Large intestine (tissue), 3 donors: ENCODE results near the gene FAR2. TPM values are rescaled to one million over a fixed set of nuclear protein-coding genes. Genes with fewer than 3 reads are reported as not detected.

Source experiments
- DNase-seq, 2 donors: peaks; one replicate each; pipeline versions ENCODE4 v3.0.0 to v3.0.0-alpha.2; 2013
- H3K27ac ChIP-seq: one replicate; pipeline ENCODE4 v1.5.1; 2013; ENCODE audit warnings: low read length
- H3K27me3 ChIP-seq: 2 replicates; pipeline ENCODE4 v1.6.1; 2013; ENCODE audit warnings: low read length; ENCODE audit not compliant: control insufficient read depth, insufficient read depth
- H3K36me3 ChIP-seq: 2 replicates; pipeline ENCODE4 v1.6.1; 2013; ENCODE audit warnings: low read length; ENCODE audit not compliant: control insufficient read depth, insufficient read depth
- H3K4me1 ChIP-seq: one replicate; pipeline ENCODE4 v1.6.1; 2013; ENCODE audit warnings: low read length; ENCODE audit not compliant: control insufficient read depth, insufficient read depth
- H3K4me3 ChIP-seq: one replicate; pipeline ENCODE4 v1.5.1; 2013; ENCODE audit warnings: low read length
- H3K9me3 ChIP-seq: one replicate; pipeline ENCODE4 v1.6.1; 2013; ENCODE audit warnings: mild to moderate bottlenecking, low read depth, low read length, moderate library complexity; ENCODE audit not compliant: control insufficient read depth
- WGBS: methylation state at CpG from one replicate; pipeline ENCODE4 v1.1.5; 2013; ENCODE audit warnings: low lambda C conversion rate; ENCODE audit not compliant: insufficient coverage; 5-methylcytosine and 5-hydroxymethylcytosine counted together
- polyA plus RNA-seq: library from polyadenylated mRNA; unstranded; fragments of 120-200 nt; gene quantifications from one replicate; pipeline ENCODE4 v1.2.1, GENCODE V29; 2013

FAR2 gene
- polyA plus RNA-seq, 1 donor: 18.1 TPM

GRCh38 chr12:29230800-29231560 lies 81.9 kb downstream of the FAR2 start:
- Histone ChIP-seq H3K4me1 (peaks cover 3% of the 10 kb centered on the region), H3K27ac (no peak overlapping the region), H3K36me3 (no peaks in the 10 kb centered on the region), H3K27me3 (no peaks in the 10 kb centered on the region), H3K4me3 (no peak overlapping the region), H3K9me3 (no peaks in the 10 kb centered on the region)
- no peak for DNase-seq
- no CpG with 5 or more reads among the region's 2 CpGs for WGBS

GRCh38 chr12:29232086-29232485 lies 83.0 kb downstream of the FAR2 start:
- Histone ChIP-seq H3K27ac (no peak overlapping the region), H3K4me3 (no peak overlapping the region), H3K27me3 (no peaks in the 10 kb centered on the region), H3K36me3 (no peaks in the 10 kb centered on the region), H3K4me1 (no peaks in the 10 kb centered on the region), H3K9me3 (no peaks in the 10 kb centered on the region)
- whole genome bisulfite sequencing: 92% methylated on average over 2 of the region's 3 CpGs
- DNase-seq: no peak

- Histone ChIP-seq H3K27me3 (no peaks in the 10 kb centered on the region), H3K4me3 (no peak overlapping the region), H3K9me3 (no peaks in the 10 kb centered on the region), H3K27ac (no peak overlapping the region), H3K4me1 (no peaks in the 10 kb centered on the region), H3K36me3 (no peaks in the 10 kb centered on the region)
- WGBS: 100% methylated on average over 2 of the region's 2 CpGs
- DNase-seq: no peak
These were observed 85.5 kb downstream of the FAR2 start for GRCh38 chr12:29234552-29234951.

DNA sequence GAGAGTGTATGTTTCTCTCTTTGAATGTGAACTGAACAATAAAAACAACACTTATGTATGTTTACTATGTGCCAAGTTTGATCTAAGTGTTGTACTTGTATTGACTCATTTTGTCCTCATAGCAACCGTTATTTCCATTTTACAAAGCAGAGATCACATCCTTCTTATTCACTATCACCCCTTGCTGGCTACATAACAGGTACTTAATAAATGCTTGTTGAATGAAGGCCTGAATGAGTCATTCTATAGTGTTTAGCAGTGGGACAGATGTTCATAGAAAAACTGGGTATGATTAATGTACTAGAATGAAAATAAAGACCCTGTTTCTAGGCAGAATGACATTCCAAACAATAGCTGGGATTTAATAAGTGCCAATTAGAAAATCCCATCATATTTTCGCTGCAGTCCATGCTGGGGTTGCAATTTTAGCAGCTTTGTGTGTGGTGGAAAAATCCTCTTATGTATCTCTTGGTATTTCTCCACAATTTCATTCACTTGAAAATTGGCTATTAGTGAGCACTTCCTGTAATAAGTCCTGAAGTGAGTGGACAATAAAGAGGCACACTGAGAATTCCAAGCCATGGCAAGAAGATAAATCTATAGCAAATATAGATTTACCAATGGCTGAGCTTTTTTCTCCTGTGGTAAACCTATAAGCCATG lies 86.0 kb downstream of the FAR2 start:
- Histone ChIP-seq H3K27ac (no peak overlapping the region), H3K36me3 (no peaks in the 10 kb centered on the region), H3K4me3 (no peak overlapping the region), H3K4me1 (no peaks in the 10 kb centered on the region), H3K27me3 (no peaks in the 10 kb centered on the region), H3K9me3 (no peaks in the 10 kb centered on the region)
- 79% methylated on average over 2 of the region's 2 CpGs for WGBS
- DNase-seq: no peak

GRCh38 chr12:29238822-29239291 lies 89.8 kb downstream of the FAR2 start:
- no peak overlapping the region for H3K4me3 ChIP-seq
- peaks cover 17% of the 10 kb centered on the region for H3K4me1 ChIP-seq
- no peaks in the 10 kb centered on the region for H3K9me3 ChIP-seq
- 40% methylated on average over 1 of the region's 2 CpGs for WGBS
- no peak overlapping the region for H3K27ac ChIP-seq
- H3K36me3 ChIP-seq: no peaks in the 10 kb centered on the region
- no peaks in the 10 kb centered on the region for H3K27me3 ChIP-seq
- no peak for DNase-seq

DNA sequence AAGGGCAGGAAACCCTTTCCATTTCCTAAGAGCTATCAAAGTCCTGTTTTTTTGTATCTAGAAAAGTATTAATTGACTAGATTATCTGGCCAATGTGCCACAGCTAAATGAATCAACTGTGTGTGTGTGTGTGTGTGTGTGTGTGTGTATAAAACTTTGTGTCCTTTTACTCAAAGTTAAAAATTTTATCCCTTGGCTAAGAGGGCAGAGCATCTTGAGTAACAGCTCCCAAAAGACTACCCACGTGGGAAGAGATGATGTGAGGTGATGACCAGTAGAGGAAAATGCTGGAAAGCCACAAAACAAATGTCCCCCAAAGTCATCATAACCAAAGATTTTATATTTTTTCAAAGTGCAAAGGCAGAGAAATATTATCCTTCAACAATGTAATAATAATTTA lies 90.3 kb downstream of the FAR2 start:
- Histone ChIP-seq H3K36me3 (no peaks in the 10 kb centered on the region), H3K4me3 (no peak overlapping the region), H3K27ac (no peak overlapping the region), H3K4me1 (peaks cover 17% of the 10 kb centered on the region), H3K9me3 (no peaks in the 10 kb centered on the region), H3K27me3 (no peaks in the 10 kb centered on the region)
- DNase-seq: no peak
- WGBS: no CpG with 5 or more reads among the region's 1 CpG

DNA sequence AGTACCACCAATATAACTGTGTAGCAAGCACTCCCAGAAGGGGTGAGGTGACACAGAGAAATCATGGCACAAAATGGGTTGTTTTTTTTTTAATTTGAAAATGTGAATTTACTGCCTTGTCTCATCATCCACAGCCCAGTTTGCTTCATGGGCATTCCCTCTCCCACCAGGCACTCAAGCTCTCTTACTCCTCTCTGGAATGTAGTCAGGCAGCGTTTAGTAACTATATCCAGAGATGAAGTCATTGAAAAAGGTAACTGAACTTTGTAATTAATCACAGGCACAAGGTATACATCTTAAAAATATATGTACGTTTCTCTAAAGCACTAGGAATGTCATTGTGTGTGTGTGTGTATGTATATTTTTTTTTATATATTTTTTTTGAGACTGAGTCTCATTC lies 91.4 kb downstream of the FAR2 start:
- DNase-seq: no peak
- H3K9me3 ChIP-seq: no peaks in the 10 kb centered on the region
- 50% methylated on average over 1 of the region's 2 CpGs for WGBS
- no peaks in the 10 kb centered on the region for H3K36me3 ChIP-seq
- H3K4me3 ChIP-seq: no peak overlapping the region
- H3K4me1 ChIP-seq: peaks cover 17% of the 10 kb centered on the region
- no peak overlapping the region for H3K27ac ChIP-seq
- H3K27me3 ChIP-seq: no peaks in the 10 kb centered on the region

DNA sequence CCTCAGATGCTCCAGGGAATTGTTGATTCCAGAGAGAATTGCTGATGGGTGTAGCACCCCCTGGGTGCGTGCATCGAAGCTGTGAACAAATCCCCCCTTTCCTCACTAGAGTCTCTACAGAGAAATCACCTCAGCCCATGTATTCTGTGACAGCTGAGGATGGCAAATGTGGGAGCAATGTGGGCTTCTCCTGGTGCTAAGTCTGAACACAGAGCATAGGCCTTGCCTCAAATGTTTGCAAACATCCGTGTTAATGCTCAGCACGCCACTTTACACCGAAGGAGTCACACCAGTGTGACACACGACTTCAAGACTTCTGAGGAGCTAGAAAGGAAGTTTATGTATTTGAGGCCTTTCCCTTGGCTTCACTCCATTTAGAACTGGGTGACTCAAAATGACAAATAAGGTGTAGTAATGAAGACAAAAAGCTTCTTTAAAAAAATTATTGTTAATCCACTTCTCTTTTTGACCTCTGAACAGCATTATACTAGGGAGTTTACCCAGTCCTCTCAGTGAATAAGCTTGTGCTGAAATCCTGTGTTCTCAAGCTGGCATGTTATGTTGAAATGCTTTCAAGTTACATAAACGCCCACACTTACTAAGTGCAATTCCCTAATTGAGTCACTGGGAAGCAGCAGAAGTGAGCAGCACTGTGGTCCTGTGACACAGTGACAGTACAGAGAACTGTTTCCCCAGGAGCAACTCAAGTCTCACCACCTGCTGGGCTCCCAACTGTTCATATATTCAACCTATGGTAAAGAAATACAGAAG lies 92.9 kb downstream of the FAR2 start:
- H3K27ac ChIP-seq: peak overlapping the region; percentile 73
- WGBS: 67% methylated on average over 1 of the region's 7 CpGs

GRCh38 chr12:29242921-29243431 lies 93.9 kb downstream of the FAR2 start:
- no peaks in the 10 kb centered on the region for H3K27me3 ChIP-seq
- H3K4me3 ChIP-seq: no peak overlapping the region
- peaks cover 17% of the 10 kb centered on the region for H3K4me1 ChIP-seq
- WGBS: 57% methylated on average over 1 of the region's 4 CpGs
- H3K27ac ChIP-seq: peak overlapping the region; percentile 73
- H3K36me3 ChIP-seq: no peaks in the 10 kb centered on the region
- DNase-seq: peak in 1 of 2 donors; percentile 38
- no peaks in the 10 kb centered on the region for H3K9me3 ChIP-seq

More for the DNA sequence above, 92.9 kb downstream of the FAR2 start:
- peak; percentile 78 to 88 for DNase-seq
- H3K36me3 ChIP-seq: no peaks in the 10 kb centered on the region
- peaks cover 17% of the 10 kb centered on the region for H3K4me1 ChIP-seq
- H3K4me3 ChIP-seq: no peak overlapping the region
- H3K27me3 ChIP-seq: no peaks in the 10 kb centered on the region
- no peaks in the 10 kb centered on the region for H3K9me3 ChIP-seq

- Histone ChIP-seq H3K27me3 (no peaks in the 10 kb centered on the region), H3K36me3 (no peaks in the 10 kb centered on the region), H3K4me1 (peaks cover 17% of the 10 kb centered on the region), H3K9me3 (no peaks in the 10 kb centered on the region), H3K4me3 (no peak overlapping the region), H3K27ac (no peak overlapping the region)
- no peak for DNase-seq
- WGBS: 100% methylated on average over 2 of the region's 3 CpGs
These were observed 95.2 kb downstream of the FAR2 start for GRCh38 chr12:29244159-29244765.
